Measurements from ENCODE around the gene PLCH1. TPM values are rescaled to one million over a fixed set of nuclear protein-coding genes. Genes with fewer than 3 reads are reported as not detected.

The PLCH1 gene
- polyA plus RNA-seq, 1 donor (not counting 4 experiments of a cell fraction or from before 2014, with no cell fraction given): 0.05 TPM

DNA sequence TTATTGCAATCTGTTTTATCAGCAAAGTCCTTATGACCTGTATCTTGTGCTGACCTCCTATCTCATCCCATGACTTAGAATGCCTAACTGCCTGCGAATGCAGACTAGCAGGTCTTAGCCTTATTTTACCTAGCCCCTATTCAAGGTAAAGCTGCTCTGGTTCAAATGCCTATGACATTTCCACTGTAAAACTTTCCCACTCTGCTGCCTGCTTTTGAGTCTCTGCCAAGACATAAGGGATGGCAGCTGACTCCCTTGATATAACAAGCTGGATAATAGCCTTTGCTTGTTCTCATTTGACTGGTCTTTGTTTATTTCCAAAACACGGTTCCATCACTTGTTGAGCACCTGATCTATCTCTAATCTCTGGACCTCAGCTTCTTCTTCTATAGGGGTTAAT, 319.5 kb downstream of the PLCH1 start:
- no peak overlapping the region for H3K4me3 ChIP-seq (ENCODE audit: control insufficient read depth in 2 of 3, extremely low read depth in 1 of 3, insufficient read depth in 2 of 3, low read depth in 1 of 3, low read length in 3 of 3)

DNA sequence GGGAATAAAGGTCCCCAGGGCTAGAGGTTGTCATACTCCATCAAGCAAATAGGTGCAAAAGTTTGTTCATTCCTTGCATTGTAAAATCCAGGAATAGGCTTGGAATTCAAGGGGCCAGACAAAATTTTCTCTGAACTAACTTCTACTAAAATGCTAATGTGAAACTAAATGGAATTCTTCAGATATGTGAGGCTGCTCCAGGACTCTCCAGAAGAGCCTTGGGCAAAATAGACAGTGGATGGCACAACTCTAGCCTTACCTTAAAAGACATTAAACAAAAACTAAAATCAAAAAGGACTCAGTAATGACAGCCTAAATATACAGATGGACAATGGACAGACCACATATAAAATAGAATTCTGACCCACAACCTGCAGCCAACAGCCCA, 320.6 kb downstream of the PLCH1 start:
- dilution Hi-C loops (cut with MboI; ENCODE audit: extremely low pct_ligation_motif_present, low sequenced_read_pairs): no loop called here
- no peak for FAIRE-seq
- no peak for TF ChIP-seq EZH2 (IDR thresholded peaks at IDR 0.05; ENCODE audit: low read length)
- TF ChIP-seq, protein P1, sequence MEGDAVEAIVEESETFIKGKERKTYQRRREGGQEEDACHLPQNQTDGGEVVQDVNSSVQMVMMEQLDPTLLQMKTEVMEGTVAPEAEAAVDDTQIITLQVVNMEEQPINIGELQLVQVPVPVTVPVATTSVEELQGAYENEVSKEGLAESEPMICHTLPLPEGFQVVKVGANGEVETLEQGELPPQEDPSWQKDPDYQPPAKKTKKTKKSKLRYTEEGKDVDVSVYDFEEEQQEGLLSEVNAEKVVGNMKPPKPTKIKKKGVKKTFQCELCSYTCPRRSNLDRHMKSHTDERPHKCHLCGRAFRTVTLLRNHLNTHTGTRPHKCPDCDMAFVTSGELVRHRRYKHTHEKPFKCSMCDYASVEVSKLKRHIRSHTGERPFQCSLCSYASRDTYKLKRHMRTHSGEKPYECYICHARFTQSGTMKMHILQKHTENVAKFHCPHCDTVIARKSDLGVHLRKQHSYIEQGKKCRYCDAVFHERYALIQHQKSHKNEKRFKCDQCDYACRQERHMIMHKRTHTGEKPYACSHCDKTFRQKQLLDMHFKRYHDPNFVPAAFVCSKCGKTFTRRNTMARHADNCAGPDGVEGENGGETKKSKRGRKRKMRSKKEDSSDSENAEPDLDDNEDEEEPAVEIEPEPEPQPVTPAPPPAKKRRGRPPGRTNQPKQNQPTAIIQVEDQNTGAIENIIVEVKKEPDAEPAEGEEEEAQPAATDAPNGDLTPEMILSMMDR (optimal IDR thresholded peaks at IDR 0.05 in 1 of 3, IDR thresholded peaks at IDR 0.05 in 1 of 3, conservative IDR thresholded peaks at IDR 0.05 in 1 of 3; ENCODE audit: extremely low read depth in 1 of 3, insufficient read depth in 2 of 3, low read length in 3 of 3): no peak

More for the DNA sequence above, 319.5 kb downstream of the PLCH1 start:
- no peaks in the 10 kb centered on the region for H3K9me1 ChIP-seq (ENCODE audit: control insufficient read depth, extremely low read depth, insufficient read depth, low read length)
- H3K4me2 ChIP-seq (ENCODE audit: control insufficient read depth, extremely low read depth, insufficient read depth, low read depth, low read length): no peak overlapping the region
- no peaks in the 10 kb centered on the region for H3K36me3 ChIP-seq (ENCODE audit: control insufficient read depth in 2 of 2, extremely low read depth in 1 of 2, insufficient read depth in 2 of 2, low read length in 2 of 2)
- no peaks in the 10 kb centered on the region for H4K20me1 ChIP-seq (ENCODE audit: control insufficient read depth, extremely low read depth, insufficient read depth, low read length)
- TF ChIP-seq, protein P1 (optimal IDR thresholded peaks at IDR 0.05 in 1 of 3, IDR thresholded peaks at IDR 0.05 in 1 of 3, conservative IDR thresholded peaks at IDR 0.05 in 1 of 3; ENCODE audit: extremely low read depth in 1 of 3, insufficient read depth in 2 of 3, low read length in 3 of 3): no peak
- no peak for TF ChIP-seq EZH2 (IDR thresholded peaks at IDR 0.05; ENCODE audit: low read length)
- no peaks in the 10 kb centered on the region for H3K27me3 ChIP-seq (ENCODE audit: control insufficient read depth, extremely low read depth, insufficient read depth, low read length)
- peaks cover 10% of the 10 kb centered on the region for H3K4me1 ChIP-seq (ENCODE audit: control insufficient read depth, extremely low read depth, insufficient read depth, low read length)
- no peak overlapping the region for H2AFZ ChIP-seq (ENCODE audit: control insufficient read depth, low read length)
- no peak overlapping the region for H3K9ac ChIP-seq (ENCODE audit: control insufficient read depth, extremely low read depth, insufficient read depth, low read length)
- no peak overlapping the region for H3K27ac ChIP-seq (ENCODE audit: control insufficient read depth, insufficient read depth, low read length)
- H3K9me3 ChIP-seq (ENCODE audit: control insufficient read depth, low read depth, low read length): peaks cover 2% of the 10 kb centered on the region
- dilution Hi-C loops (cut with MboI; ENCODE audit: extremely low pct_ligation_motif_present, low sequenced_read_pairs): no loop called here
- H3K79me2 ChIP-seq (ENCODE audit: control insufficient read depth, insufficient read depth, low read length): no peaks in the 10 kb centered on the region
- DNase-seq (ENCODE audit: low read depth, low spot score) (no peak), FAIRE-seq (no peak)

More for the DNA sequence above, 320.6 kb downstream of the PLCH1 start:
- peaks cover 10% of the 10 kb centered on the region for H3K4me1 ChIP-seq (ENCODE audit: control insufficient read depth, extremely low read depth, insufficient read depth, low read length)
- no peaks in the 10 kb centered on the region for H3K36me3 ChIP-seq (ENCODE audit: control insufficient read depth in 2 of 2, extremely low read depth in 1 of 2, insufficient read depth in 2 of 2, low read length in 2 of 2)
- no peak overlapping the region for H2AFZ ChIP-seq (ENCODE audit: control insufficient read depth, low read length)
- H3K27me3 ChIP-seq (ENCODE audit: control insufficient read depth, extremely low read depth, insufficient read depth, low read length): no peaks in the 10 kb centered on the region
- DNase-seq (ENCODE audit: low read depth, low spot score): no peak
- H3K4me2 ChIP-seq (ENCODE audit: control insufficient read depth, extremely low read depth, insufficient read depth, low read depth, low read length): no peak overlapping the region
- H3K9me3 ChIP-seq (ENCODE audit: control insufficient read depth, low read depth, low read length): peaks cover 3% of the 10 kb centered on the region
- no peaks in the 10 kb centered on the region for H3K79me2 ChIP-seq (ENCODE audit: control insufficient read depth, insufficient read depth, low read length)
- H3K9ac ChIP-seq (ENCODE audit: control insufficient read depth, extremely low read depth, insufficient read depth, low read length): no peak overlapping the region
- no peak overlapping the region for H3K4me3 ChIP-seq (ENCODE audit: control insufficient read depth in 2 of 3, extremely low read depth in 1 of 3, insufficient read depth in 2 of 3, low read depth in 1 of 3, low read length in 3 of 3)
- H3K9me1 ChIP-seq (ENCODE audit: control insufficient read depth, extremely low read depth, insufficient read depth, low read length): no peaks in the 10 kb centered on the region
- H3K27ac ChIP-seq (ENCODE audit: control insufficient read depth, insufficient read depth, low read length): no peak overlapping the region
- no peaks in the 10 kb centered on the region for H4K20me1 ChIP-seq (ENCODE audit: control insufficient read depth, extremely low read depth, insufficient read depth, low read length)
